Osteocyte (in vitro differentiated cells): ENCODE data around the gene TMEM119. TPM values are rescaled to one million over a fixed set of nuclear protein-coding genes. Genes with fewer than 3 reads are reported as not detected.

ENCODE experiments used
- DNase-seq: peaks from one replicate; pipeline ENCODE4 v3.0.0; 2021; ENCODE audit warnings: mixed read lengths; ENCODE audit not compliant: unreplicated experiment; ENCODE audit errors: extremely low spot score
- H3K27ac Mint-ChIP-seq: one replicate; pipeline ENCODE4 v1.8.0; 2021; ENCODE audit warnings: mild to moderate bottlenecking, mixed read lengths; ENCODE audit not compliant: unreplicated experiment
- H3K27me3 Mint-ChIP-seq: one replicate; pipeline ENCODE4 v1.8.0; 2021; ENCODE audit warnings: mixed read lengths; ENCODE audit not compliant: unreplicated experiment
- H3K36me3 Mint-ChIP-seq: one replicate; pipeline ENCODE4 v1.8.0; 2021; ENCODE audit warnings: mixed read lengths; ENCODE audit not compliant: unreplicated experiment
- H3K4me1 Mint-ChIP-seq: one replicate; pipeline ENCODE4 v1.8.0; 2021; ENCODE audit warnings: mixed read lengths; ENCODE audit not compliant: unreplicated experiment
- H3K4me3 Mint-ChIP-seq: one replicate; pipeline ENCODE4 v1.8.0; 2021; ENCODE audit warnings: mild to moderate bottlenecking, moderate library complexity, mixed read lengths; ENCODE audit not compliant: unreplicated experiment
- H3K9me3 Mint-ChIP-seq: one replicate; pipeline ENCODE4 v1.8.0; 2021; ENCODE audit warnings: mixed read lengths; ENCODE audit not compliant: unreplicated experiment
- CTCF ChIP-seq: fragments of 200-600 bp; sonication (generic); IDR thresholded peaks from 2 replicates; pipeline ENCODE4 v1.5.0; 2021; ENCODE audit warnings: antibody characterized with exemption, mild to moderate bottlenecking, moderate library complexity
- total RNA-seq: library from RNA; stranded (reverse); gene quantifications from 2 replicates; pipeline ENCODE4 v1.2.1, GENCODE V29; 2021

The TMEM119 gene
- total RNA-seq, 1 donor from 2014 or later: 54.0 TPM

GRCh38 chr12:108616941-108617858, 19.3 kb upstream of the TMEM119 start:
- H3K27me3 Mint-ChIP-seq: no peaks in the 10 kb centered on the region
- DNase-seq: no peak
- H3K9me3 Mint-ChIP-seq: no peaks in the 10 kb centered on the region
- peaks cover 1% of the 10 kb centered on the region for H3K36me3 Mint-ChIP-seq
- H3K4me3 Mint-ChIP-seq: no peak overlapping the region
- TF ChIP-seq CTCF: no peak
- H3K4me1 Mint-ChIP-seq: peaks cover 27% of the 10 kb centered on the region
- H3K27ac Mint-ChIP-seq: peak overlapping the region; percentile 41

DNA sequence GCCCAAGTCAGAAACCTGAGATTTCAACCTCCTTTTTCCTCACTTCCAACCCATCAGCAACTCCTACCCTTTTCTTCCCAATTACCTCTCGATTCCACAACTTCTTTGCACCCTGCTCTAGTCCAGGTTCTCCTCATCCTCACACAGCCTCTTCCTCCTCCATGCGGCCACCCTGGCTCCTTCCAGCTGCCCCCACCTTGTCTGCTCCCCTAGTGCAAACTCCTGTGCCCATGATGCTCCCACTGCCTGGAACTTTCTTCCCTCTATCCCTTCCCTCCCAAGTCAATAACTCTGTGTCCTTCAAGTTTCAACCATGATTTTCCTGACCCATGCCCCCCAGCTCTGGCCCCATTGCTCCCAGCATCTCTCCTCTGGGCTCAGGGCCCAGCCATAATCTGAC, 18.5 kb upstream of the TMEM119 start:
- Mint-ChIP-seq H3K27ac (peak overlapping the region; percentile 41), H3K27me3 (no peaks in the 10 kb centered on the region), H3K36me3 (peaks cover 1% of the 10 kb centered on the region), H3K4me3 (no peak overlapping the region), H3K9me3 (no peaks in the 10 kb centered on the region), H3K4me1 (peaks cover 34% of the 10 kb centered on the region)
- no peak for DNase-seq
- TF ChIP-seq CTCF: no peak

DNA sequence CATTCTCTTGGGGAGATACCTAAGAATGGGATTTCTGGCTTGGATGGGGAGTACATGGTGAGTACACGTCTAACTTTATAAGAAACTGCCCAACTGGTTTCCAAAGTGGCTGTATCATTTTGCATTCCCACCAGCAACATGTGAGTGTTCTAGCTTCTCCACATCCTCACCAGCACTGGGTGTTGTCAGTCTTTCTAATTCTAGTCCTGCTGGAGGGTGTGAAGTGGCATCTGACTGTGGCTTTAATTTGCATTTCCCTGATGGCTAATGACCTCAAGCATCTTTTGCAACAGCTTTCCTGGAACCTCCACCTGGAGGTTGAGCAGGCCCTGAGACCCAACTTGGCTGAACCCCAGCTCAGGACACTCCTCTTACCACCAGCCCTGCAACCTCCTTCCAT, 18.0 kb upstream of the TMEM119 start:
- Mint-ChIP-seq H3K36me3 (peaks cover 1% of the 10 kb centered on the region), H3K27ac (no peak overlapping the region), H3K4me3 (no peak overlapping the region), H3K9me3 (no peaks in the 10 kb centered on the region), H3K27me3 (no peaks in the 10 kb centered on the region), H3K4me1 (peaks cover 39% of the 10 kb centered on the region)
- no peak for TF ChIP-seq CTCF
- no peak for DNase-seq

DNA sequence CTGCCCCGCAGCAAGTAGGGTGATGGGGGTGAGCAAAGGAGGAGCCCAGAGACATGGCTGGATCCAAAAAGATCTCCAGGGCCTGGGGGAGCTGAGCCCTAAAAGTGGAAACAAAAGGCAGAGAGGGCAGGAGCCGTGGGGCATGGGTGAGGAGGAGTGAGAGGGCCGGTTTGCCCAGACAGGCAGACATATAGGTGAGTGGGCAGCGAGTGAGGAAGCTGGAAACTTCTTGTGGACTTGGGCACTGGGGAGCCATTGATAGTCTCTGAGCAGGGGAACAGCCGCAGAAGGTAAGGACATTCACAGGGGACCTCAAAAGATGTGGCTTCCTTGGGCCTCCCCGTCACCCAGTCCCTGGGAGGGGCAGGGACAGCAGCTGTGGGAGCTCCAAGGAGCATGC, 16.8 kb upstream of the TMEM119 start:
- Mint-ChIP-seq H3K4me3 (no peak overlapping the region), H3K36me3 (peaks cover 1% of the 10 kb centered on the region), H3K9me3 (no peaks in the 10 kb centered on the region), H3K4me1 (peaks cover 50% of the 10 kb centered on the region), H3K27me3 (no peaks in the 10 kb centered on the region), H3K27ac (no peak overlapping the region)
- no peak for DNase-seq
- TF ChIP-seq CTCF: no peak

DNA sequence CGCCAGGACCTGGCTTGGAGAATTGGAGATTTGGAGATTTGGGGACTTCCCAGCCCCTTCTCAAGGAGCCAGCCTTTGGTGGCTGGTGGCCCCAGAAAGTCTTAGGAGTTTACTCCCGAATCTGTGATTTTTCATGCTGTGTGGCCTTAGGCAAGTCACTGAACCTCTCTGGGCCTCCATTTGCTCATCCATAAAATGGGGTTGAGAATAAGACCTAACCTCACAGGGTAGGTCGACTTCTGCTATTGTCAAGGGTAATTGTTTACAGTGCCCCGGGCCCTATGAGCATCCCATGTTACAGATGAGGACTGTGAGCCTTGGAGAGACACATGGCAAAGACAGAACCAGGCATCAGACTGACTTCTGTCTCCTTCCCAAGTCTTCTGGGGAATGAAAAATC, 16.2 kb upstream of the TMEM119 start:
- no peak for DNase-seq
- no peak for TF ChIP-seq CTCF
- Mint-ChIP-seq H3K4me1 (peaks cover 56% of the 10 kb centered on the region), H3K27me3 (no peaks in the 10 kb centered on the region), H3K9me3 (no peaks in the 10 kb centered on the region), H3K36me3 (peaks cover 1% of the 10 kb centered on the region), H3K4me3 (no peak overlapping the region), H3K27ac (no peak overlapping the region)
